DND-41 (cell line): ENCODE measurements around the gene ARX.

Source experiments
- ATAC-seq: fragments of 200-7000 bp; cut with Tn5 transposase; 3 replicates; pipeline ENCODE4 v1.9.1; 2021; ENCODE audit warnings: low read depth; ENCODE audit not compliant: insufficient read depth
- DNase-seq: peaks from one replicate; pipeline ENCODE4 v3.0.0-alpha.2; 2020
- H2AFZ ChIP-seq: 2 replicates; pipeline ENCODE4 v1.6.0; 2012; ENCODE audit warnings: low read depth, low read length
- H3K27ac ChIP-seq: 2 replicates; pipeline ENCODE4 v1.5.1; 2012; ENCODE audit warnings: low read length, inconsistent platforms
- H3K27me3 ChIP-seq: fragments of 200-600 bp; sonication (generic); 2 replicates; pipeline ENCODE4 v1.6.0; 2012; ENCODE audit warnings: low read length, mild to moderate bottlenecking, inconsistent platforms; ENCODE audit not compliant: insufficient read depth, poor library complexity
- H3K36me3 ChIP-seq: 2 replicates; pipeline ENCODE4 v1.5.1; 2012; ENCODE audit warnings: low read length, inconsistent platforms; ENCODE audit not compliant: insufficient read depth
- H3K4me1 ChIP-seq: 2 replicates; pipeline ENCODE4 v1.5.1; 2012; ENCODE audit warnings: mild to moderate bottlenecking, low read length; ENCODE audit not compliant: insufficient read depth
- H3K4me2 ChIP-seq: 2 replicates; pipeline ENCODE4 v1.6.0; 2012; ENCODE audit warnings: mild to moderate bottlenecking, moderate library complexity, low read length, inconsistent platforms; ENCODE audit not compliant: insufficient read depth
- H3K4me3 ChIP-seq, 2 experiments: fragments of 200-600 bp in 1 of 2; shearing (Covaris generic) in 1 of 2; 2 replicates each; pipeline ENCODE4 v1.5.1; 2012 to 2016; ENCODE audit warnings: inconsistent platforms in 2 of 2, low read length in 2 of 2, mild to moderate bottlenecking in 2 of 2, low read depth in 1 of 2, moderate library complexity in 1 of 2
- H3K79me2 ChIP-seq: 2 replicates; pipeline ENCODE4 v1.6.0; 2012; ENCODE audit warnings: low read length, inconsistent platforms; ENCODE audit not compliant: insufficient read depth
- H3K9ac ChIP-seq: 2 replicates; pipeline ENCODE4 v1.6.0; 2012; ENCODE audit warnings: low read depth, mild to moderate bottlenecking, inconsistent platforms, low read length, moderate library complexity
- H3K9me3 ChIP-seq: 2 replicates; pipeline ENCODE4 v1.5.1; 2012; ENCODE audit warnings: low read length, moderate library complexity, mild to moderate bottlenecking, inconsistent platforms; ENCODE audit not compliant: insufficient read depth, severe bottlenecking
- H4K20me1 ChIP-seq: 2 replicates; pipeline ENCODE4 v1.6.0; 2012; ENCODE audit warnings: low read length; ENCODE audit not compliant: insufficient read depth
- EZH2 ChIP-seq: IDR thresholded peaks from 3 replicates; pipeline ENCODE4 v1.6.1; 2012; ENCODE audit warnings: borderline replicate concordance, low read depth, mild to moderate bottlenecking, moderate library complexity, low read length, inconsistent platforms; ENCODE audit not compliant: severe bottlenecking
- TF ChIP-seq, protein P1 (sequence below): IDR thresholded peaks from 2 replicates; pipeline ENCODE4 v1.5.1; 2012; ENCODE audit warnings: borderline replicate concordance, low read length, moderate library complexity, mild to moderate bottlenecking; ENCODE audit not compliant: poor library complexity, severe bottlenecking; ENCODE audit errors: extremely low read depth

Gene ARX

GRCh38 chrX:25016938-25017598, 1.3 kb upstream of the ARX start:
- TF ChIP-seq, protein P1, sequence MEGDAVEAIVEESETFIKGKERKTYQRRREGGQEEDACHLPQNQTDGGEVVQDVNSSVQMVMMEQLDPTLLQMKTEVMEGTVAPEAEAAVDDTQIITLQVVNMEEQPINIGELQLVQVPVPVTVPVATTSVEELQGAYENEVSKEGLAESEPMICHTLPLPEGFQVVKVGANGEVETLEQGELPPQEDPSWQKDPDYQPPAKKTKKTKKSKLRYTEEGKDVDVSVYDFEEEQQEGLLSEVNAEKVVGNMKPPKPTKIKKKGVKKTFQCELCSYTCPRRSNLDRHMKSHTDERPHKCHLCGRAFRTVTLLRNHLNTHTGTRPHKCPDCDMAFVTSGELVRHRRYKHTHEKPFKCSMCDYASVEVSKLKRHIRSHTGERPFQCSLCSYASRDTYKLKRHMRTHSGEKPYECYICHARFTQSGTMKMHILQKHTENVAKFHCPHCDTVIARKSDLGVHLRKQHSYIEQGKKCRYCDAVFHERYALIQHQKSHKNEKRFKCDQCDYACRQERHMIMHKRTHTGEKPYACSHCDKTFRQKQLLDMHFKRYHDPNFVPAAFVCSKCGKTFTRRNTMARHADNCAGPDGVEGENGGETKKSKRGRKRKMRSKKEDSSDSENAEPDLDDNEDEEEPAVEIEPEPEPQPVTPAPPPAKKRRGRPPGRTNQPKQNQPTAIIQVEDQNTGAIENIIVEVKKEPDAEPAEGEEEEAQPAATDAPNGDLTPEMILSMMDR, result no peak
- no peak for TF ChIP-seq EZH2
- H3K4me3 ChIP-seq, result no peak overlapping the region
- no peaks in the 10 kb centered on the region for H3K36me3 ChIP-seq
- no peak for DNase-seq
- H3K4me1 ChIP-seq, result no peaks in the 10 kb centered on the region
- H3K79me2 ChIP-seq, result no peaks in the 10 kb centered on the region
- no peaks in the 10 kb centered on the region for H3K9me3 ChIP-seq
- no peak overlapping the region for H2AFZ ChIP-seq
- H3K9ac ChIP-seq, result no peak overlapping the region
- H4K20me1 ChIP-seq, result no peaks in the 10 kb centered on the region
- ATAC-seq, result no peak
- H3K27ac ChIP-seq, result no peak overlapping the region
- peaks cover 5% of the 10 kb centered on the region for H3K27me3 ChIP-seq
- H3K4me2 ChIP-seq, result no peak overlapping the region

DNA sequence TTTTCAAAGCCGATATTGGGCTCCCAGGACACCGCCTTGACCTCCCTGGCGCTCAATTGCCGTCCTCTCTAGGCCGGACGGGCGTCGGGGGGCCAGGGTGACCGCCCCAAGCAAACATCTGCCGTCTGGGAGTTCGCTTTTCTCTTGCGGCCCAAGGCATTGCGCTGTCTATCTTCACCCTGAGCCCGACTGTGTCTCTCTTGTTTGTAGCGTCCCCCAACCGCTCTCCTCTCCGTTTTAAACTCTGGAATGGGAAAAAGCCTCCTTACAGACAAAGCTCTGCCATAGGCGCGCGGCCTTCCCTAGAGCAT, 551 bp upstream of the ARX start:
- DNase-seq (no peak), ATAC-seq (no peak)
- Histone ChIP-seq H3K27ac (no peak overlapping the region), H3K79me2 (no peaks in the 10 kb centered on the region), H3K4me1 (no peaks in the 10 kb centered on the region), H3K4me2 (no peak overlapping the region), H3K9ac (no peak overlapping the region), H2AFZ (no peak overlapping the region), H3K36me3 (no peaks in the 10 kb centered on the region), H3K27me3 (peaks cover 5% of the 10 kb centered on the region), H4K20me1 (no peaks in the 10 kb centered on the region), H3K4me3 (no peak overlapping the region), H3K9me3 (no peaks in the 10 kb centered on the region)
- TF ChIP-seq, protein P1, result no peak
- no peak for TF ChIP-seq EZH2

GRCh38 chrX:25014366-25014838, 1.4 kb downstream of the ARX start:
- Histone ChIP-seq H3K4me1 (no peaks in the 10 kb centered on the region), H3K9ac (no peak overlapping the region), H2AFZ (no peak overlapping the region), H3K36me3 (no peaks in the 10 kb centered on the region), H4K20me1 (no peaks in the 10 kb centered on the region), H3K79me2 (no peaks in the 10 kb centered on the region), H3K4me3 (no peak overlapping the region), H3K9me3 (no peaks in the 10 kb centered on the region), H3K27ac (no peak overlapping the region), H3K27me3 (peaks cover 5% of the 10 kb centered on the region), H3K4me2 (no peak overlapping the region)
- DNase-seq, result no peak
- no peak for ATAC-seq
- TF ChIP-seq, protein P1, result no peak
- no peak for TF ChIP-seq EZH2
